ENCODE results near the gene ZBTB34.

Gene ZBTB34

DNA sequence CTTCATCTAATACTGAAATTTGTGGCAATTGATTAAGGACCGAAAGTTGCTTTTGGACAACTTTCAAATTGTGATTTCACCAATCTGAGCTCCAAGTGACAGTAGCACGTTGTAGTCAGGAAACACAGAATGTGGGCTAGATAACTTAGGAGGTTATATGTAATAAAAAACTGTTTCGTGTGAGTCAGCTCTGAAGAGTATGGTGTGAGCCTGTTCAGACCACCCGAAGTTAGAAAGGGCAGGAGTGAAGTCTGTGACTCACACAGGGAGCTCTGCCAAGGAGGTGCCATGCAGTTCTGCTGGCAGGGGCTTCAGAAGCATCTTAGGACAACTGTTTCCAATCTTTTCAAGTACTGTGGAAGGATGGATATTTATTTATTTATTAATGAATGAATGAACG, 16.4 kb upstream of the ZBTB34 start:
- DNase-seq (ENCODE audit: low read depth): no peak

DNA sequence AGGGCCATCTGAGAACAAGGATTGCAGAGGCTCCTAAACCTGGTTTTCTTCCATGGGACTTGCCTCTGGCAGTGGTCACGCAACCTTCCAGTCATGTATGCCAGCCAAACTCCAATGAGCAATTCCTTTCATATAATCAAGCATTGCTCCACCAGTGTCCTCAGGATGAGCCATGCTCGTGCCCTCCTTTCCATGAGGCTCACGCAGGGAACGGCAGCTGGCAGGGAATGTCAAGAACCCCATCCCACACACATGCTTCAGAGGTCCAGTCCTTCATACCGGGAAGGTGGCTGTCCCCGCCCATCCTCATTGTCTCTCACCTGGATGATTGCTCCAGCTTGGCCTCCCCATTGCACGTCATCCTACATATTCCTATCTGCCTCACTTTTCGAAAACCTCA, 13.4 kb upstream of the ZBTB34 start:
- no peak for DNase-seq (ENCODE audit: low read depth)

DNA sequence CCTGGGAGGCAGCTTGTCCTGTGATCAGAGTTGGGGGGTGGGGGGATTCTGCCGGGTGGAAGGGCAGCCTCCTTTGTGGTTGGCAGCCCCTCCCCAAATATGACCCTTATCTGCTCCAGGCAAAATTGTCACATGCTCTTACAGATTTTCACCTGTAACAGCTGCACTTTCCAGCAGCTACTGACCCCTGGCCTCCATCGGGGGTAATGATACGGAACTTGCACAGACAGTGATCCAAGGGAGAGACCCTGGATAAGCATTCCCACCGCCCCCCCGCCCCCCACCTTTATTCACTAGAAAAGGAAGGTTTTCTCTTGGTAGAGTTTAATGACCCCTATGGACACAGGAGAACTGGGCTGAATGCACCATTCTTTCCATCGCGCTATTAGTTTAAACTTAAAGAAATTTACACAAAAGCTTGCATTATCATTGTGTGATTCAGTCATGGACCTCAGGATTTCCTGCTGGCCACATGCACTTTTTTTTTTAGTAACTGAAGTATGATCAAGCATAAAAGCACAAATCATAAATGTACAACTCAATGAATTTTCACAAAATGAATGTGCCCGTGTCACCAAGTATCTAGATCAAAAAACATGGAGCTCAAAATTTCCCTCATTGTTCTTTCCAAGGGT, 10.7 kb upstream of the ZBTB34 start:
- no peak for DNase-seq (ENCODE audit: low read depth)

DNA sequence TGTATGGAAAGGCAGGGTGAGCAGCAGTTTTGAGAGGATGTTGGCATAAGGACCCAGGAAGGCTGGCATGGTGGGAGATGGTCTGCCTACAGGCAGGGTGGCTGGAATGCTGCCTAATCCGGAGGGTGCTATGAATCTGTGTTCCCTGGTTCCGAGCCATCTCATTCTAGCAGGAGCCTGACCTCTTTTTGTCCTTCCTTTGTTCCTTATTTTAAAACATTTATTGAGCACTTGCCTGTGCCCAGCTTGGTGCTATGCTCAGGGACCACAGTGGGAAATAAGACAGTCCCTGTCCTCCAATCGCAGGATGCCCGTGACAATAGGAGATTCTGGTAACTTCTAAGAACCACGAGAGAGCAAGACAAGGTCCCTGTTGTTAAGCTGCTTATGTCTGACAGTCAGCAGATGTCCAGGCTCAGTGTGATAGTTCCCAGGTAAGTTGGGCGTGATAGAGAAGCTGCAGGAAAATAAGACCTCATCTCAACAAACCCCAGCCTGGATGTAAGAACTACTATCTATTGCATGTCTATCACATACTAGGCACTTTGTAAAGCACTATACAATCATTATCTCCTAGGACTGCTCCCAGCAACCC, 9.1 kb upstream of the ZBTB34 start:
- no peak for DNase-seq (ENCODE audit: low read depth)

DNA sequence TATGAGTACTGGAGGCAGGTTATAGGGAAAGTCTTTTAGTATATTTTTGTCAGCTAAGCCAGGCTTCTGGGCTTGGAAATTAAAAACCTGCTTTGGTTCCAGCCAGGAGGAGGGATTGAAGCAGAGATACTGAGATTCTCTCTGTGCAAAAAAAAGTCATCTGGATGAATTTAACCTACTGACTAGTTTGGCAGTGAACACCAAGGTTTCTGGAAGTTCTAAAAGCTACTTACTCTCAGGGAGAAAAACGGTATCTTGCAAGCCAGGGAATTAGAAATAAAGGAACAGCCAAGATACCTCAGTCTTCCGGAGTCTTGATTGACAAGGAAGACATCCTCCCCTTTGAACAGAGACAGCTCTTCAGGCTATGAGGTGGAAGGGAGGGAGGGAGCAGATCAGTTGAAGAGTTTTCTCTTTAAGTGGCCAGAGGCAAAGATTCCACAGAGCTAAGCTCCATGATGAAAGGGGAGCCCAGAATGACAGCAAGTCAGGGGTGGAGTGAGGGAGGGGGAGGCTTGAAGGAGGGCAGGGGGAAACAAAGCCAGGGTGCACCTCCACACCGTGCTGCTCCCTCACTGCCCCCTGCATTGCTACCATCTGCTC, 8.3 kb upstream of the ZBTB34 start:
- no peak for DNase-seq (ENCODE audit: low read depth)

DNA sequence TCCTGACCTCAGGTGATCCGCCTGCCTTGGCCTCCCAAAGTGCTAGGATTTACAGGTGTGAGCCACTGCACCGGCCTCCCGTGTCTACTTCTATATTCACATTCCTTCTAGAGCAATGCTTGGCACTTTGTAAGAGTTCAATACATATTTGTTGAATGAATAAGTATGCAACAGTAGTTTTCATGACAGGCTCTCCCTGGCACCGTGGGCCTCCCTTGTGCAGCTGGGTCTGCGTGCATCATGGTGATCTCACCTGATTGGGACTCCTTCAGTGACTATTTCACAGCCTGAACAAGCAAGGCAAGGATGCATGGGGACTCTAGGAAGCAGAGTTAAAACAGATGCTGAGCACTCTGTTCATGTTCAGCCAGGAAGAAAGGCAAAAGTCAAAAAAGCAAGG, 6.8 kb upstream of the ZBTB34 start:
- no peak for DNase-seq (ENCODE audit: low read depth)

DNA sequence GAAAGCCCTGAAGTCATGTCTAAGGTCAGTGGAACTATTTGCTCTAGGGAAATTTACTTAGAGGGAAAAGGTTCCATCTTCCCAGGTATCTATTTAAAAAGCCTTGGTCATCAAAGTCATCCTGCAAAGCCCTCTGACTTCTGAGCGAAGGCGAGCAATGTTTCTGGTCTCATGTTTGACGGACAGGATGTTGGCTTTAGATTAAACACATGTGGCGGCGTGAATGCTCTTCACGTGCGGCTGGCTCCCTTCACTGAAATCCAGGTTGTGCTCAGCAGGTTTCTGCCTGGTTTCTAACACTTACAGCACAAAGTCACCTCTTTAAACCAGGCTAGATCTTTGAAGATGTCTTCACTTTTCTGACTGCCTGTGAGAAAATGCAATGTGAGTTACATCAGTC, 5.7 kb upstream of the ZBTB34 start:
- DNase-seq (ENCODE audit: low read depth): no peak

DNA sequence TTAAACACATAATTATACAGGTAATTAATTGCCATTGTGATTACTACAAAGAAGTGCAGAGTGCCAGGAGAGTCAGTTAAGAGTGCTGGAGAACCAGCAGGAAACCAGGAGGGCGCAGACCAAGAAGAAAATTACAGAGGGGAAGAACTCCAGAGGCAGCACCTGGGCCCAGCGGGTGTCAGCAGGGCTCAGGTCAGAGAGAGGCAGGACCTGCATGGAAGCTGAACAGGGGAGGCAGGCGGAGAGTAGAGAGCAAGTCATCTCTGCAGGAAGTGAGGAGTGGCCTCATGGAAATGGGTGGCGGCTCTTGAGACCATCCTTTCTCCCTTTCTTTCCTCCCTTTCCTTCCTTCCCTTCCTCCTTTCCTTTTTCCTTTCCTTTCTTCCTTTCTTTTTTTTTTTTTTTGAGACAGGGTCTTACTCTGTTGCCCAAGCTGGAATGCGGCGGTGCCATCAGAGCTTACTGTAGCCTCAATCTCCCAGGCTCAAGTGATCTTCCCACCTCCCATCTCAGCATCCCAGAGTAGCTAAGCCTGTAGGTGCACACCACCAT, 4.0 kb upstream of the ZBTB34 start:
- DNase-seq (ENCODE audit: low read depth): no peak

DNA sequence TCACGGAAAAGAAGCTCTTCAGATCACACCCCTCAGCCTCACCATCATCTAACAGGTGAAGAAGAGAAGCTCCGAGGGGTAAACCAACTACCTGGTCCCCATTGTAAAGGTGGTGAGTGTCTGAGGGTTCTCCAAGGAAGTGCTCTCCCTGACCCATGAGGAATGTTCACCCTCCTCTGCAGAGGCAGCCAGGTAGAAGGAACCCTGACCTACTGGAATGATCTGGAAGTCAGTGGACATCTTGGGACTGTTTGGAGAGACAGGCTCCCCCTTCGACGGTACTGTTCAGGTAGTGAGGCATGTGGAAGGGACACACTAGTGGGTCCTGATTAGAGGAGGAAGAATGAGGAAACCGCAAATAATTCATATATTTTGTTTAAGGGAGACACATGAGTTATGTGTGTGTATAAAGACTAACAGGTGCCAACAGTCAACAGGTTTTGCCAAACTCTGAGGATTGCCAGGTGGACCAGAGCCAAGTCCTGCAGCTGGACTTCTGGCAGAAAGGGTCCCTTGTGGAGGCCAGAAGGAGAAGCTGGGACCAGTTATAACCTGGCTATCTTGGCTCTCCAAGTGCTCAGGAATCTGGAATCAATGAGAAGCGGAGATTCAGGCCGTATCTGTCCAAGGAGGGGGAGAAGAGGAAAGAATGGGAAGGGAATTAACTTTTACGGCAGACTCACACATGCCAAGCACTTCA, 3.0 kb upstream of the ZBTB34 start:
- DNase-seq (ENCODE audit: low read depth): no peak

DNA sequence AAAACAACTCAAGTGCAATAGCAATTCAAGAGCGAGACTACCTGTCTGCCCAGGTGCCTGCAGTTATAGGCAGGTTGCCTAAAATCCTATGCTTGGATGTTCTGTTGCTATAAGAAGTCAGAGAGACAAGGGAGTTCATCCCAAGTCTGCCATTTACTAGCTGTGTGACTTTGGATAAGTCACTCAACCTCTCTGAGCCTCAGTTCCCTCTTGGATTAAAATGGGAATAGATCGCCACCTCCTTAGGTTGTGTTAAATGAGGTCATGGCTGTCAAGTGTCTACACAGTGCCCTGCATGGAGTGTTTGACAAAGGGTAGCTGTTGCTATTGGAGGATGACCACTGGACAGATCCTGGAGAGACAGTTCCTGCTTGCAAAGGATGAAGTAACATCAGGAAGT, 1.3 kb upstream of the ZBTB34 start:
- no peak for DNase-seq (ENCODE audit: low read depth)

DNA sequence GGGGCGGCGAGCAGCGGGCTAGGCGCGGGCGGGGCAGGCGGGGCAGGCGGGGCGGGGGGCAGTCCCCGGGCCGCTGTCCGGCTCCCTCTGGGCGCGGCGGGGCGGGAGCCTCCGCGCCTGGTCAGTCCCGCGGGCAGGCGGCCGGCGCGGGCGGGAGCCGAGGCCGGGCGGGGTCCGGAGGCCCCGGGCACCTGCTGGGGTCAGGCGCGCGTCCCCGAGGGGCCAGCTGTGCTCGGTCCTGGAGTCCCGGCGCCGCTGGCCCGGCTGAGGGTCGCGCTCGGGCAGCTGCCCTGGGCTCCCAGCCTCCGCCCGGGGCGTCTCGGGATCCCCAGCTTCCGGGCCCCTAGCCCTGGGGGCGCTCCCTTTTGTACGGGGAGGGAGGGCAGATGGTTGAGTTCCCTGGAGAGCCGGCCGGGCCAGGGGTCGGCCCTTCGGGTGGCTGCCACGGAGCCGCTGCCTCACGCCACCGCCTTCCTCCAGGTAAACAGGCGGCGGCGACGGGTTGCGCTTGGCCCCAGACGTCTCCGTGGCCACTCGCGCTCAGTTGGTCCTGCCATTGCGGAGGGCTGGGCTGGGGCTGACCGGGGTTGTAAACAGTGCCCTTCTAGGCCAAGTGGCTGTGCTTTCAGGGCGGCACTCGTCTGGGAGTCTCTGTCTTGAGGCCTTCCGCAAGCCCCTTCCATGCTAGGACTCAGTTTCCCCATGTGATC, 473 bp downstream of the ZBTB34 start:
- DNase-seq (ENCODE audit: low read depth): no peak

DNA sequence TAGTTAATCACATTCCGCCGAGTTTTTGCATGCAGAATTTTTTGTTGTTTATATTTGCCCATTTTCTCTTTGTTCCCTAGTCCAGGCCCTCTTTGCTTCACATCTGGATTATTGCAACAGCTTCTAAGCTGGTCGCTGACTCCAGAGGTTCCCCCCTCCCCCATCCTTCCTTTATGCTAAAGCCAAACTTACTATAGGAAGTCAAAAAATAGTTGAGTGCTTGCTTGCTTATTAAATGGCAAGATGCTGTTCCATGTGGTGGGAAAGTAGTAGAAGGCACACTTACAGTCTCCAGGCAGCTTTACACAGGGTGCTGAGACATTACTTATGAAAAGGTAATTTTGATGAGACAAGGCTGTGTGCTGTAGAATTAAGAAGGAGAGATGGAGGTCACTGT, 1.3 kb downstream of the ZBTB34 start:
- no peak for DNase-seq (ENCODE audit: low read depth)

DNA sequence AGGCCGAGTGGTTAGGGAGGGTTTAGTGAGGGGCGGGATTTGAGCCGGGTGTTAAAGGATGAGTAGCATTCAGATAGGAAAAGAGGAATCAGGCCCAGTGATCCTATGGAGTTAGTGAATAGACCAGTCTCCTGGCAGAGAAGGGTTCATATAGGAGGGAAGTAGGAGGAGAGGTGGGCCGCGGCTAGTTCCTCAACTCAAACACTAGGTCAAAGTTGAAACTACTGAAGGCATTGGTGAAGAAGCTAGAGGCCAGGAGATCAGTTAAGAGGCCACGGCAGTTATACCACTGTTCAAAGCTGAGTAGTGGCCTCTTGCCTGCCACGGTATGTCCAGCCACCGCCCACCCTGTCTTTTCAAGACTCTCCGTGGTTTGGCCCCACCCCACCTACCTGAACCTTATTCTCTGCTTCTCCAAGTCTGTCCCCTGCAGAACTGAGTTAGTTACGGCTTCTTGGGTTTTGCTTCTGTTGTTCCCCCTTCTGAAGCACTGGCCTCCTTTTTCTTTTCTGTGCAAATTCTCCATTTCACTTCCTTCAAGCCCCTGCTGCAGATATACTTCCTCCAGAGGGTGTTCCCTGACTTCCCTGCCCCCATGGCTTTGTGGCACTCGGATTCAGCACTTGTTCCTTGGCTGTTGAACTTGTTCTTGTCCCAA, 1.8 kb downstream of the ZBTB34 start:
- DNase-seq (ENCODE audit: low read depth): no peak

DNA sequence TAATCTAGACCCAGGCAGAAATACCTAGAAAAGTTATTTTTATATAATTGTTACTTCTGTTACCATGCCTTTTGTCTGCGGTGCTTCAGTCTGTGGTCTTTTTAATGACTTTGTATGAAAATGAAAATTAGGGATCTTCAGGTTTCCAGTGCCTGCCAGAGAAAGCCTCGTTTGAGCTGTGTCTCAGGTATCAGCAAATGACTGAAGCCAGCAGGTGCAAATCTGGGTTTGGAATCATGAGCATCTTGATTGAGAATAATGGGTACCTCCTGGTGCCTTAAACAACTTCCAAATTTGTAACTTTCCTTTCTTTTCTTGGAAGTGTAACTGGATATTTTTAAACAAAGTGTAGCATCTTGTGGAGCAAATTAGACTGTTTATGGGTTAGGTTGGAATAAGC, 4.3 kb downstream of the ZBTB34 start:
- DNase-seq (ENCODE audit: low read depth): no peak

DNA sequence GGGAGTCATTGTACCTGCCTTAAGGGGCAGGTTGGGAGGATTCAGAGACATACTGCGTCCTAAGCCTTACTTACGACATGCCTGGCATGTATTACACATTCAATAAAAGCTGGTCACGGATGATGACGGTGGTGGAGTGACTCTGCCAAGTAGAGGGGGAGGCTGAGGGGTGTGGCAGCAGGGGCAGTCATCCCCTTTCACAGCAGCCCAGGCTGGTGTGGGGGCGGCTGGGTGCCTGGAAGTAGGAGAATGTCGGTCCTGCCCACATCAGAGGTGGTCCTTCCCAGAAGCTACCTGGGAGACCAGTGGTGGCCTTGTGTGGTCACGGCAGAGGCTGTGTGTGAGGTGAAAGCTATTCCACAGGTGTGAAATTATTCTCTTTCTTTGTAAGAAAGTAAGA, 8.9 kb downstream of the ZBTB34 start:
- DNase-seq (ENCODE audit: low read depth): no peak

DNA sequence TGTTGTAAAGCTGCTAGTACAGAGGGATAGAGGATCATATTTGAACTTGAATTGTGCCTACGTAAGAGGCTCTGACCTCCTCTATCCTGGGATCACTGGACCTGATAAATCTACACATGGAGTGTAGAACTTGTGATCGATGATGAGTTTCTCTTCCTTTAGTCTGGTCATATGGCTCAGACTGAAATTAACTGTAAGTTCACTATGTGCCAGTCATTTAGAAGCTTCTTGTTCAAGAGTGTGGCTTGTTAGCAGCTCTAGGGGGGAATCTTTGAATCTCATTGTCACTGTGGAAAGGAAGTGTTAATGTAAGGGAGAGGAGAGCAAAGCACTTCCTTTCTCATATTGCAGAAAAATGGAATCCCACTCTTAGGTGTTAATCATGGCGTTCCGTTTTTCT, 12.1 kb downstream of the ZBTB34 start:
- DNase-seq (ENCODE audit: low read depth): no peak

DNA sequence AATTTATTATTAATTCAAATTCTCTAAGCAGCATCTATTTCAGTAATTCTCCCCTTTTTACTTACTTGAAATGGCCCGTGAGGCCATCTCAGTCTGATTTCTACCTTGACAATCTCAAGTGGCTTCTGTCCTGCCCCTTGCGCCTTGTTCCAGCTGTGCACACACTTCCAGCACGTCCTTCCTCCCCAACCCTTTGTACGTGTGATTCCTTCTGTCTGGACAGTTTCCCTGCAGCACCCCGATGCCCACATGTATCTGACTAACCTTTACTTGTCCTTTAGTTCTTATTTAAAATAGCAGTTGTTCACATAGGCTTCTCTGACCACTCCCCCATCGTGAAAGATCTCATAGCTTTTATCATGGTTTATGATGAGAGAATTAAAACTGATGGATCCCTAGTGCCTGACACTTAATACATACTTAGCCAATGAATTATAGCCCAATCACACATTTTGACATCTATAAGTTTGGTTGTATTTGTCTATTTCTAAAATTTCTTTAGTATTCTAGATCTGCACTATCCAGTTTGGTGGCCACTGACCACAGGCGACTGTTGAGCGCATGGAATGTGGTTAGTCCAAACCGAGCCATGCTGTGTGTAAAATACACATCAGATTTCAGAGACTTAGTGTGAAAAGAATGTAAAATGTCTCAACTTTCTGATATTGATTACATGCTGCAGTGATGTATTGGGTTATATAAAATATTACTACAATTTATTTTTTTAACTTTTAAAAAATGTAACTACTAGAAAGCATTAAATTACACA, 14.3 kb downstream of the ZBTB34 start:
- no peak for DNase-seq (ENCODE audit: low read depth)

DNA sequence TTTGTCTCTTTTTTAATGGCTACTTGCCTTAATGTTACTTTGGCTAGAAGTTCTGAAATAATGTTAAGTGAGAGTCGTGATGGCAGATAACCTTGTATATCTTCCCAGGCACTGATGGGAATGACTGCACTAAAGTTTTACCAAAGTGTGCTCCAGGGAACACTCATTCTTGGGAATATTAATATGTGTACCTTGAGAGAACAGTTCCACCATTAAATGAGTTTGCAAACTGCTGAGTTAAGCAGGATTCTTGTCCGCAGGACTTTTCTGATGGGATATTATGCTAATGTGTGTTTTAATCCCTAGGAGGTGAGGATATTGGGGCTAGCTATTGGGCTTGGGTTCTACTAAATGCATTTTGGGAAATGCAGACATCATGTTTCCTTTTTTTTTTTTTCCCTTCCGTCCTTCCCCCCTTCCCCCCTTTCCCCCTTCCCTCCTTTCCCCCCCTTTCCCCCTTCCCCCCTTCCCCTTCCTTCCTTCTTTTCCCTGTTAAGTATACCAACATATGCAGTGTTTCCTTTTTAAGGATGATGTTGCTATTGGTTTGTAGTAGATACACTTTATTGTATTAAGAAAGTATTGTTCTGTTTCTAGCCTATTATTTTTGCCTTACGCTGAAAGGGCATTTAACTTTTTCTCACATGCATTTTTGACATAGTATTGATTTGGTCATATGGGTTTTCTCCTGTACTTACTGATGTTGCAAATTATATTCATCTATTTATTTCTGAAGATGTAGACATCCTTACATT, 15.5 kb downstream of the ZBTB34 start:
- DNase-seq (ENCODE audit: low read depth): no peak

DNA sequence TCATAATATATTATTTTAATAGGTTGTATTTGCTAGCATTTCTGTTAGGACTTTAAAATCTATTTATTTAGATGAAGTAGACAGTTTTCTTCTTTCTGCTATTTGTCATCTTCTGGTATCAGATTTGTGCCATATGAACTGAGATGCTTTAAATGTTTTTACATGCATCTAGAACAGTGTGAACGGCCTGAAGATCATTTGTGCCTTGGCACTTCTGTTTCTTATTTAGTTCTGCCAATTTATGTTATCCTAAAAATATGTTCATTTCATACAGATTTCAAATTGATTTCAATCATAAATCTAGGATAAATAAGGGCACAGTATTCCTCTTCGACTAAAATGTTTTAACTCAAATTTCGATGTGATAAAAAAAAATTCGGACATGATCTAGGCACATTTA, 16.1 kb downstream of the ZBTB34 start:
- DNase-seq (ENCODE audit: low read depth): no peak

DNA sequence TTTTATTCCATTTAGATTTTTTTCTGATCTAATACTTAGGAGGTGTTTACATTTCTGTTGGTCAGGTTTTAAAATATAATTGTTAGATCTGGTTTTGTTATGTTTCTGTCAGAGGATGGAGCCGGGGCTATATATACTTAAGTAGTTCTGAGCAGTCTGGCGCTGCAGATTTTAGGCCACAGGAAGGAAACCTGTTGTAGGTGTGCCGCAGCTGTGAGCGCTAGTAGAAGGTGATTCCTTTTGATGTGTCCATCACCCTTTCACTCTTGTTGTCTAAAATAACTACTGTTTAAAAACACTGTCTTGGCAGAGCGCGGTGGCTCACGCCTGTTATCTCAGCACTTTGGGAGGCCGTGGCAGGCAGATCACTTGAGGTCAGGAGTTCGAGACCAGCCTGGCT, 17.0 kb downstream of the ZBTB34 start:
- no peak for DNase-seq (ENCODE audit: low read depth)

Data from stimulated activated CD8-positive, alpha-beta memory T cell treated with anti-CD3 and anti-CD28 coated beads, Interleukin-7, amount 100 ng/mL, for 24 hours (primary cell).